Loucy (cell line): ENCODE data around the gene RNF166.

Source experiments
- EZH2phosphoT487 ChIP-seq: fragments of 200-600 bp; IDR thresholded peaks from 2 replicates; pipeline ENCODE4 v1.6.1; 2018; ENCODE audit warnings: antibody characterized with exemption, mild to moderate bottlenecking, moderate library complexity, borderline replicate concordance
- TF ChIP-seq, protein P1 (sequence below): fragments of 200-600 bp; sonication (generic); conservative IDR thresholded peaks from 2 replicates; pipeline ENCODE4 v1.5.1; 2014; ENCODE audit warnings: mild to moderate bottlenecking, antibody characterized with exemption, low read length

DNA sequence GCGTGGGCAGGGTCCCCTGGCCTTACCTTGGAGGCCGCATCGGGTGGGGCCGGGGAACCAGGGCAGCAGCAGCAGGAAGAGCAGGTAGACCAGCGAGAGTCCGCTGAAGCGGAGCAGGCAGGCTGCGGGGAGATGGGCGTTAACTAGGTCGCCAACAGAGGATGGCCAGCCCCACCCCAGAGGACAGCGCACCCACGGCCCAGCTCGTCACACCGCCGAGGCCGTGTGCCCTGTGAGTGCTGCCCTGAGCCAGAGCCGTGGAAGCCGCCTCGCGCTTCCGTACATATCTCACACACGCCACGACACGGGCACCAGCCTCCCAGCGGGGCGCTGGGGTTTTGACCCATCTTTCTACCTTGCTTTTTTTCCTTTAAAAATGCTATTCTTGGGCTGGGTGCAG is 43.1 kb upstream of the RNF166 start:
- TF ChIP-seq, protein P1, sequence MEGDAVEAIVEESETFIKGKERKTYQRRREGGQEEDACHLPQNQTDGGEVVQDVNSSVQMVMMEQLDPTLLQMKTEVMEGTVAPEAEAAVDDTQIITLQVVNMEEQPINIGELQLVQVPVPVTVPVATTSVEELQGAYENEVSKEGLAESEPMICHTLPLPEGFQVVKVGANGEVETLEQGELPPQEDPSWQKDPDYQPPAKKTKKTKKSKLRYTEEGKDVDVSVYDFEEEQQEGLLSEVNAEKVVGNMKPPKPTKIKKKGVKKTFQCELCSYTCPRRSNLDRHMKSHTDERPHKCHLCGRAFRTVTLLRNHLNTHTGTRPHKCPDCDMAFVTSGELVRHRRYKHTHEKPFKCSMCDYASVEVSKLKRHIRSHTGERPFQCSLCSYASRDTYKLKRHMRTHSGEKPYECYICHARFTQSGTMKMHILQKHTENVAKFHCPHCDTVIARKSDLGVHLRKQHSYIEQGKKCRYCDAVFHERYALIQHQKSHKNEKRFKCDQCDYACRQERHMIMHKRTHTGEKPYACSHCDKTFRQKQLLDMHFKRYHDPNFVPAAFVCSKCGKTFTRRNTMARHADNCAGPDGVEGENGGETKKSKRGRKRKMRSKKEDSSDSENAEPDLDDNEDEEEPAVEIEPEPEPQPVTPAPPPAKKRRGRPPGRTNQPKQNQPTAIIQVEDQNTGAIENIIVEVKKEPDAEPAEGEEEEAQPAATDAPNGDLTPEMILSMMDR = no peak
- TF ChIP-seq EZH2phosphoT487 = no peak
